Tibial nerve (tissue), 4 donors: ENCODE data around the gene TCF12. TPM values are rescaled to one million over a fixed set of nuclear protein-coding genes. Genes with fewer than 3 reads are reported as not detected.

Experiments used
- DNase-seq, 2 donors: peaks; one replicate each; pipeline ENCODE4 v3.0.0-alpha.2; 2019; ENCODE audit warnings: low spot score in 2 of 2
- H3K27ac ChIP-seq, 4 donors: fragments of 200-600 bp; sonication (generic) in 3 of 4; one replicate each; pipeline ENCODE4 v1.5.1; 2017 to 2019; ENCODE audit warnings: mild to moderate bottlenecking in 1 of 4
- H3K27me3 ChIP-seq, 2 donors: fragments of 200-600 bp; sonication (generic) in 1 of 2; one replicate each; pipeline versions ENCODE4 v1.5.1 to v1.6.0; 2017 to 2019
- H3K36me3 ChIP-seq, 3 donors: fragments of 200-600 bp; sonication (generic); one replicate each; pipeline ENCODE4 v1.5.1; 2018 to 2019
- H3K4me1 ChIP-seq, 4 donors: fragments of 200-600 bp; sonication (generic) in 3 of 4; one replicate each; pipeline ENCODE4 v1.5.1; 2017 to 2019
- H3K4me3 ChIP-seq, 4 donors: fragments of 200-600 bp; sonication (generic) in 3 of 4; one replicate each; pipeline ENCODE4 v1.5.1; 2017 to 2019; ENCODE audit warnings: mild to moderate bottlenecking in 1 of 4, moderate library complexity in 1 of 4
- H3K9me3 ChIP-seq, 4 donors: fragments of 200-600 bp; sonication (generic) in 3 of 4; one replicate each; pipeline ENCODE4 v1.5.1; 2017 to 2019
- EP300 ChIP-seq, 2 donors: sonication (generic); formaldehyde crosslinking; IDR thresholded peaks; one replicate each; pipeline ENCODE4 v1.6.1; 2017; ENCODE audit warnings: antibody characterized with exemption in 2 of 2, mild to moderate bottlenecking in 1 of 2
- POLR2A ChIP-seq, 2 donors: fragments of 450-650 bp; IDR thresholded peaks; one replicate each; pipeline ENCODE4 v1.6.1; 2017; ENCODE audit warnings: antibody characterized with exemption in 2 of 2, mild to moderate bottlenecking in 2 of 2, moderate library complexity in 2 of 2
- WGBS, 2 donors: methylation state at CpG; one replicate each; pipeline ENCODE4 v1.1.5; 2018; 5-methylcytosine and 5-hydroxymethylcytosine counted together
- total RNA-seq, 4 donors: library from RNA; depleted of rRNA; stranded (reverse); fragments of >200 nt; gene quantifications; one replicate each; pipeline ENCODE4 v1.1.0, GENCODE V29; 2016
- TF ChIP-seq, protein P1 (sequence below), 5 experiments: fragments of 200-600 bp in 3 of 5; fragments of 450-650 bp in 2 of 5; sonication (generic) in 3 of 5; IDR thresholded peaks; one replicate each; pipeline ENCODE4 v1.5.1; 2016 to 2019; ENCODE audit warnings: antibody characterized with exemption in 5 of 5, mild to moderate bottlenecking in 3 of 5, moderate library complexity in 2 of 5

TCF12 gene
- total RNA-seq, 4 donors from 2014 or later = 117 to 181 (median 174) TPM

DNA sequence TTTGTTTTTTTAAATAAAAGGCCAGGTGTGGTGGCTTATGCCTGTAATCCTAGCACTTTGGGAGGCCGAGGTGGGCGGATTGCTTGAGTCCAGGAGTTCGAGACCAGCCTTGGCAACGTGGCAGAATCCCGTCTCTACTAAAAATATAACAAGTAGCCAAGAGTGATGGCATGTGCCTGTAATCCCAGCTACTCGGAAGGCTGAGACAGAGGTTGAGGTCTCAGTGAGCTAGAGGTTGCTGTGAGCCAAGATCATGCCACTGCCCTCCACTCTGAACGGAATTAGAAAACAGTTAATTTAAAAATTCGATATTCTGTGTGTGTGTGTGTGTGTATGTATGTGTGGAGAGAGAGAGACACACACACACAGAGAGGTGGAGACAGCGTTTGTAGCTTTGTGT lies 58.8 kb downstream of the TCF12 start:
- DNase-seq = no peak
- Histone ChIP-seq H3K4me1 (peaks cover 0 to 68% (median 4%) of the 10 kb centered on the region in 4 donors), H3K36me3 (no peaks in the 10 kb centered on the region), H3K4me3 (no peak overlapping the region), H3K27ac (no peak overlapping the region), H3K27me3 (no peaks in the 10 kb centered on the region), H3K9me3 (no peaks in the 10 kb centered on the region)
- WGBS, 2 donors = 65 to 69% methylated on average over 9 of the region's 9 CpGs
- TF ChIP-seq POLR2A (IDR thresholded peaks at IDR 0.05) (no peak), EP300 (IDR thresholded peaks at IDR 0.05) (no peak)
- TF ChIP-seq, protein P1, sequence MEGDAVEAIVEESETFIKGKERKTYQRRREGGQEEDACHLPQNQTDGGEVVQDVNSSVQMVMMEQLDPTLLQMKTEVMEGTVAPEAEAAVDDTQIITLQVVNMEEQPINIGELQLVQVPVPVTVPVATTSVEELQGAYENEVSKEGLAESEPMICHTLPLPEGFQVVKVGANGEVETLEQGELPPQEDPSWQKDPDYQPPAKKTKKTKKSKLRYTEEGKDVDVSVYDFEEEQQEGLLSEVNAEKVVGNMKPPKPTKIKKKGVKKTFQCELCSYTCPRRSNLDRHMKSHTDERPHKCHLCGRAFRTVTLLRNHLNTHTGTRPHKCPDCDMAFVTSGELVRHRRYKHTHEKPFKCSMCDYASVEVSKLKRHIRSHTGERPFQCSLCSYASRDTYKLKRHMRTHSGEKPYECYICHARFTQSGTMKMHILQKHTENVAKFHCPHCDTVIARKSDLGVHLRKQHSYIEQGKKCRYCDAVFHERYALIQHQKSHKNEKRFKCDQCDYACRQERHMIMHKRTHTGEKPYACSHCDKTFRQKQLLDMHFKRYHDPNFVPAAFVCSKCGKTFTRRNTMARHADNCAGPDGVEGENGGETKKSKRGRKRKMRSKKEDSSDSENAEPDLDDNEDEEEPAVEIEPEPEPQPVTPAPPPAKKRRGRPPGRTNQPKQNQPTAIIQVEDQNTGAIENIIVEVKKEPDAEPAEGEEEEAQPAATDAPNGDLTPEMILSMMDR (IDR thresholded peaks at IDR 0.05) = no peak

DNA sequence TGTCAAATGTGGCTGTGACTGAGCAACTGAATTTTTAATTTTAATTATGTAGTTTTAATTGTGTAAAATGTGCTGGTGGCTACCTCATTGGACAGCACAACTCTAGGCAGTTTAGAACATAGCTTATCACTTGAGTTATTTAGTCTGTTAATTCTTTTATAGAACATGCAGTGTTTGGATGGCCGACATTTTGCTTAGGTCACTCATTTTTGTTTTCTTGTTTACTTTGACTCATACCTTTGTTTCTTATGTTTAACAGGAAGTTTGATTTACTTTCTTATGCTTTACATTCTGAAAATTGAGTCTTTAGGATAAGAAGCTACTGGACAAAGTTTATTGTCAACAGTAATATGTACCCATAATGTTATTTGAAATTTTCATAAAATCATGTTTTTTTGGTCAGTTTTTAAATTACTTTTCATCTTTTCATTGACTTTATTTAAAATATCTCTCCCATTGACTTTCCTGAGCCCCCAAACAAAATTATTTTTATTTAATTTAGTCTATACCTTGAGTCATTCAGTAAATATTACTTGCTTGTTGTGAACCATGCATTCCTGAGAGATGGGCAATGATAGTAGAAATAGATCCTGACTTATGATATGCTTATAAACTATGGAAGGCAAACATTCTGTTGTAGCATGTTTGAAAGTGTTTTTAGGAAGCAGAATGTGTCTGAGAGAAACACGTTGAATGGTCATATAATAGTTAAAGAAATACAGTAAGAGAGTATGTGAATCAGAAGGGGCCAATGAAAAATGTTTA lies 60.6 kb downstream of the TCF12 start:
- no peak for DNase-seq
- Histone ChIP-seq H3K4me3 (no peak overlapping the region), H3K27ac (no peak overlapping the region), H3K4me1 (peaks cover 0 to 65% (median 4%) of the 10 kb centered on the region in 4 donors), H3K9me3 (no peaks in the 10 kb centered on the region), H3K36me3 (no peaks in the 10 kb centered on the region), H3K27me3 (no peaks in the 10 kb centered on the region)
- WGBS, 2 donors = 76 to 79% methylated on average over 2 of the region's 2 CpGs
- TF ChIP-seq, protein P1 (IDR thresholded peaks at IDR 0.05) = no peak
- TF ChIP-seq POLR2A (IDR thresholded peaks at IDR 0.05) (no peak), EP300 (IDR thresholded peaks at IDR 0.05) (no peak)

DNA sequence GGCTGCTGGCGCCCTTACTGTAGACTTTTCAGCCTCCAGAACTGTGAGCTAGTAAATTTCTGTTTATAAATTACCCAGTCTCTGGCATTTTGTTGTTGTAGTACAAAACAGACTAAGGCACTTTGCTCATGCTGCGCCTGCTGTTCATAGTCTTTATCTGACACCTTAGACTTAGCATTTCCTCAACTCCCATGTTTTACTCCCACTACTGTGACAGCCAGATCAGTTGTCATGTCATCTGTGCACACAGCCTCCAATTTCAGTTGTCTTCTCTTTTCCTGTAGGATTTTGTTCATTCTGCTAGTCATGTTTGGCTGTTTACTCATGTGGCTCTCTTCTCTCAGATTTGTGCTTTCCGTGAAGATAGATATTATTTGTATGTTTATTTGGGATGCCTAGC lies 62.0 kb downstream of the TCF12 start:
- WGBS, 2 donors = 95% methylated on average over 3 of the region's 3 CpGs
- Histone ChIP-seq H3K27me3 (no peaks in the 10 kb centered on the region), H3K9me3 (no peaks in the 10 kb centered on the region), H3K4me3 (no peak overlapping the region), H3K36me3 (no peaks in the 10 kb centered on the region), H3K27ac (no peak overlapping the region), H3K4me1 (peaks cover 0 to 74% (median 10%) of the 10 kb centered on the region in 4 donors)
- no peak for DNase-seq
- TF ChIP-seq POLR2A (IDR thresholded peaks at IDR 0.05) (no peak), EP300 (IDR thresholded peaks at IDR 0.05) (no peak)
- TF ChIP-seq, protein P1 (IDR thresholded peaks at IDR 0.05) = no peak

DNA sequence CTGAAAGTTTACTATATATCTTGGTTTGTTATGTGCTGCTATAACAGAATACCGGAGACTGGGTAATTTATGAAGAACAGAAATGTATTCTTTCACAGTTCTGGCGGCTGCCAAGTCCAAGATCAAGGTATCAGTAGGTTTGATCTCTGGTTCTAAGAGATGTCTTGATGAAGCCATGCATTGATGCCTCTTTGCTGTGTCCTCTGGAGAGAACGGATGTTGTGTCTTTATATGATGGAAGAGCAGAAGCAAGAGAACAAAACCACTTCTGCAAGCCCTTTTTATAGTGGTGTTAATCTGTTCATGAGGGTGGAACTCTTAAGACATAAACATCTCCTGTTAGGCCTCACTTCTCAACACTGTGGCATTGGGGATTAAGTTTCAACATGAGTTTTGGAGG lies 62.7 kb downstream of the TCF12 start:
- Histone ChIP-seq H3K4me3 (no peak overlapping the region), H3K27ac (no peak overlapping the region), H3K4me1 (peaks cover 0 to 81% (median 12%) of the 10 kb centered on the region in 4 donors), H3K9me3 (no peaks in the 10 kb centered on the region), H3K36me3 (no peaks in the 10 kb centered on the region), H3K27me3 (no peaks in the 10 kb centered on the region)
- DNase-seq = no peak
- 86 to 89% methylated on average over 3 of the region's 3 CpGs for WGBS, 2 donors
- TF ChIP-seq POLR2A (IDR thresholded peaks at IDR 0.05) (no peak), EP300 (IDR thresholded peaks at IDR 0.05) (no peak)
- TF ChIP-seq, protein P1 (IDR thresholded peaks at IDR 0.05) = no peak

DNA sequence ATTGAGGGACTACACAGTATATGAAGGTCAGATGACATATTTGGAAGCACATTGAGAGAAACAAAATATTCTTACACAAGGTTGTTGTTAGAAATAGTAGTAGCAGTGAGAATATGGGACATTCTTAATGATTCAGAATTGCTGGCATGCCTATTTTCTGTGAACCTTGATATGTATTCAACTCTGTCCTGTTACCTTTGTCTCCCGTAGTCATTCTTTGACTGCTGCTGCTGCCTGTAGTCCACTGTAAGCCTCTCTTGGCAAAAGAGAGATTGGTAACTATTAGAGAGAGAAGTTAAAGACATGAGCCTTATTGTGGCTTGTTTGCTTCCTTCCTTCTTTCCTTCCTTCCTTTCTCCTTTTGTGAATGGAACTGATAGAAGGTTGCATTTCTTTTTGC lies 64.5 kb downstream of the TCF12 start:
- H3K4me3 ChIP-seq = no peak overlapping the region
- H3K36me3 ChIP-seq = no peaks in the 10 kb centered on the region
- DNase-seq = no peak
- 76% methylated on average over 1 of the region's 1 CpG for WGBS, 2 donors
- TF ChIP-seq, protein P1 (IDR thresholded peaks at IDR 0.05) = no peak
- TF ChIP-seq EP300 (IDR thresholded peaks at IDR 0.05) = no peak
- TF ChIP-seq POLR2A (IDR thresholded peaks at IDR 0.05) = no peak
- H3K27ac ChIP-seq = no peak overlapping the region
- no peaks in the 10 kb centered on the region for H3K27me3 ChIP-seq
- H3K9me3 ChIP-seq = no peaks in the 10 kb centered on the region
- H3K4me1 ChIP-seq = peaks cover 0 to 89% (median 12%) of the 10 kb centered on the region in 4 donors
